Right ventricle myocardium inferior (tissue), 1 donor: ENCODE data around the gene ZNF730. TPM values are rescaled to one million over a fixed set of nuclear protein-coding genes. Genes with fewer than 3 reads are reported as not detected.

Experiments used
- total RNA-seq: library from RNA; stranded (reverse); fragmentation: NEBNext Ultra II Directional; extraction: Animal tissue kit (Norgen Biotek cat#: 25700); gene quantifications from one replicate; pipeline ENCODE4 v1.2.1, GENCODE V29; 2021
- donor health status: DM: no; HTN: yes; CAD: no; lungs with severe emphysema.

ZNF730 gene
- total RNA-seq, 1 donor from 2014 or later: 0.11 TPM

Other genes starting within 250 kb of the ZNF730 start
- gene ZNF728, start 113.8 kb upstream of the ZNF730 start, total RNA-seq: 2.8 TPM
- 1.3 TPM for gene ZNF724, start 133.4 kb downstream of the ZNF730 start, total RNA-seq